Transverse colon (tissue), 3 donors: ENCODE data around the gene PPP2R2C.

ENCODE experiments used
- CTCF ChIP-seq, 5 experiments: fragments of 200-600 bp in 3 of 5; fragments of 450-650 bp in 2 of 5; sonication (generic) in 3 of 5; IDR thresholded peaks; 1 replicate in 2 of 5; 2 replicates in 3 of 5; pipeline ENCODE4 v1.5.1; 2016 to 2017; ENCODE audit warnings: antibody characterized with exemption in 5 of 5, inconsistent platforms in 3 of 5, mild to moderate bottlenecking in 2 of 5, moderate library complexity in 1 of 5
- EP300 ChIP-seq: sonication (generic); formaldehyde crosslinking; IDR thresholded peaks from one replicate; pipeline ENCODE4 v1.6.1; 2017; ENCODE audit warnings: antibody characterized with exemption, low read depth

GRCh38 chr4:6460876-6461275 lies 11.5 kb downstream of the PPP2R2C start:
- TF ChIP-seq EP300 (no peak), CTCF (IDR thresholded peaks at IDR 0.05) (no peak)
